ENCODE measurements around the gene TMEM263.
A peak's percentile ranks its signal among the peaks of the same experiment; 100 is the strongest.

The TMEM263 gene

DNA sequence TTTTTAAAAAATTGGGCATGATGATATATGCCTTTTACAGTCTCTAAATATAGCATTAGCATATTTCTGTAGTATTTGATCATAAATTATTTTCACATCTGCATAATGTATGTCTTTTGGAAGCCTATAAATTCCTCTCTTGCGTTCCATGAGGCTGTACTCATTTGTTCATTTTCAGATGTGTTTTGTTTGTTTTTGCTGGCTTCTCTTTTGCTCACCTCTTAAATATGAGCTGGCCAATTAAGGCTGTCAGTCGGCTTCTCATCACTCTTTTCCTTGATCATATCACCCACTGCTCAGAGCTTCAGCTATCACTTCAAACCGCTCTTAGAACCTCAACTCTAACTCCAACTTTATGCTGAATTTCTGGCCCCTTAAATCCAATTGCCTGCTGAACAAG, 6.6 kb downstream of the TMEM263 start:
- H3K4me3 Mint-ChIP-seq: no peak overlapping the region
- H3K4me1 Mint-ChIP-seq (ENCODE audit: low read depth): peaks cover 28% of the 10 kb centered on the region
- peaks cover 44% of the 10 kb centered on the region for H3K36me3 Mint-ChIP-seq (ENCODE audit: low read depth)
- no peak overlapping the region for H3K27ac Mint-ChIP-seq
- H3K27me3 Mint-ChIP-seq: no peaks in the 10 kb centered on the region
- no peak for DNase-seq
- no peaks in the 10 kb centered on the region for H3K9me3 Mint-ChIP-seq

DNA sequence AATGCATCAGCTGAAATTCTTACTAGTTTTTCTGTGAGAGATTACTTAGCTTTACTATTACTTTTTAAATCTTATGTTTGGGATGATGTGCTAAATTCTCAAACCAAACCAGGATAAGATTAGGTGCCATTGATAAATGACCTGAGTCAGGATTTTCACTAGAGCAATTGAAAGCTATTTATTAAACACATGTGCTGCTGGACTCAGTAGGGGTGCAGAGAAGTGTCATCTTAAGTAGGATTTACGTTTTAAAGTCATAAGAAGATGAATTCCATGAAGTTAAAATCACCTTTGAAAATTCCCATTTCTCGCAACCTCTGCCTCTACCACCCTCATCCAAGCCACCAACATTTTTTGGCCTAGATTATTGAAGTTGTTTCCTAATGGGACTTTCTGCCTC, 8.8 kb downstream of the TMEM263 start:
- H3K4me3 Mint-ChIP-seq: no peak overlapping the region
- DNase-seq: no peak
- peaks cover 14% of the 10 kb centered on the region for H3K4me1 Mint-ChIP-seq (ENCODE audit: low read depth)
- no peak overlapping the region for H3K27ac Mint-ChIP-seq
- peaks cover 49% of the 10 kb centered on the region for H3K36me3 Mint-ChIP-seq (ENCODE audit: low read depth)
- H3K27me3 Mint-ChIP-seq: no peaks in the 10 kb centered on the region
- no peaks in the 10 kb centered on the region for H3K9me3 Mint-ChIP-seq

DNA sequence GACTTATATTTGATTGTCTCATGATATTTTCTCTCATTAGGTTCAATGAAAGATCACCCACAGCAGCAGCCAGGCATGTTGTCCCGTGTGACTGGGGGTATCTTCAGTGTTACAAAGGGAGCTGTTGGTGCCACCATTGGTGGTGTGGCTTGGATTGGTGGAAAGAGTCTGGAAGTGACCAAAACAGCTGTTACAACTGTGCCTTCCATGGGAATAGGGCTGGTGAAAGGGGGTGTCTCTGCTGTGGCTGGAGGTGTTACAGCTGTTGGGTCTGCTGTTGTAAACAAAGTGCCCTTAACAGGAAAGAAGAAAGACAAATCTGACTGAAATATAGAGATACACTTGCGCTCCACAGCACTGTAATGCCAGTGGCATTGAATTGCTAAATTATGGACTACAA, 15.4 kb downstream of the TMEM263 start:
- H3K36me3 Mint-ChIP-seq (ENCODE audit: low read depth): peaks cover 74% of the 10 kb centered on the region

DNA sequence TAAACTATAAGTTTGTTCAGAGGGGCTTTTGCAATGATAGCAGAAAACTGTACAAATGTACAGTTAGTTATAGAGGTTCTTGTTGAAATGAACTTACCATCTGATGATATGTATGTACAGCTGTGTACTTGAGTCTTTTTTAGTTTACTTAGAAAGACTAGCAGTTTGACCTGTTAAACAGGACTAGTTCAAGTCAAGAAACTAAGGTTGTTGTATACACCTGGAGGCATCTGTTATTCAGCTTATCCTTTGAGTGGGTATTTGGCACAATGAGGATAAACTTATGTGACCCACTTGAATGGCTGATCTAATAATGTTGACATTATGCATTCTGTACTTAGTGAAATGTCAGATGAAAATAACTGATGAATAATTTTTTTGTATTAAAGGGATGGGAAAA, 17.8 kb downstream of the TMEM263 start:
- Mint-ChIP-seq H3K4me1 (ENCODE audit: low read depth) (peaks cover 29% of the 10 kb centered on the region), H3K27me3 (no peaks in the 10 kb centered on the region), H3K9me3 (no peaks in the 10 kb centered on the region), H3K36me3 (ENCODE audit: low read depth) (peaks cover 72% of the 10 kb centered on the region), H3K4me3 (no peak overlapping the region), H3K27ac (no peak overlapping the region)
- no peak for DNase-seq

More for the DNA sequence above, 15.4 kb downstream of the TMEM263 start:
- no peaks in the 10 kb centered on the region for H3K9me3 Mint-ChIP-seq
- H3K27me3 Mint-ChIP-seq: no peaks in the 10 kb centered on the region
- H3K27ac Mint-ChIP-seq: peak overlapping the region; percentile 7
- no peak for DNase-seq
- peaks cover 26% of the 10 kb centered on the region for H3K4me1 Mint-ChIP-seq (ENCODE audit: low read depth)
- H3K4me3 Mint-ChIP-seq: no peak overlapping the region

DNA sequence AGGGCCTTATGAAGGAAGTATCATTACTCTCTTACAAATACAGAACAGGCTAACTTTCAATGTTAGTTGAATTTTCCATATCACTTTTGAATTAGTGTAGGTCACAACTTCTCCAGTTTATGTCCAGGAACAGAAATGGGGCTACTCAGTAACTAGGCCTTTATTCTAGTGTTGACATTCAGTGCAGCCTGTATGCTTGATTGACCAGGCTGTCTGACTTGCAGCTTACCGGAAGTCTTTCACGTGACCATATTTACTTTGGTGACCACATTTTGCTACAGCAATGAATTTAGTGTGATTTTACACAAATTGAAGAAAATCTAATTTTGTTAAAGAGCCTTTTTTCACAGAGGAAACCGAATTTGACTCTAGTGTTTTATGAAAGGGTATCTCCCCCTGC, 18.8 kb downstream of the TMEM263 start:
- peak overlapping the region; percentile 34 for H3K27ac Mint-ChIP-seq

DNA sequence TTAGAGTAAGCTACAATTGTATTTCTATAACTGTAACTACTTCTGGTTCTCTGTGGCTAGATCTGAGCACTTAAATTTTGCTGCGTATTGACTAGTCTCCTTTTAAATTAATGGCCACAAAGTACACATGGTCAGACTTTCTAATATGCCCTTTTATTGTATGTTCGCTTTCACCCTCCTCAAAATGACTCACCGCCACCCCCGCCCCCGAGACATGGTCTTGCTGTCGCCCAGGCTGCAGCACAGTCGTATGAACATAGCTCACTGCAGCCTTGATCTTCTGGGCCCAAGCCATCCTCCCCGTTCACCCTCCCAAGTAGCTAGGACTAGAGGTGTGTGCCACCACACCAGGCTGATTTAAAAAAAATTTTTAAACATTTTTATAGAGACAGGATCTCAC, 19.4 kb downstream of the TMEM263 start:
- Mint-ChIP-seq H3K9me3 (no peaks in the 10 kb centered on the region), H3K36me3 (ENCODE audit: low read depth) (peaks cover 69% of the 10 kb centered on the region), H3K4me3 (no peak overlapping the region), H3K27me3 (no peaks in the 10 kb centered on the region), H3K4me1 (ENCODE audit: low read depth) (peaks cover 29% of the 10 kb centered on the region), H3K27ac (peak overlapping the region; percentile 29)
- no peak for DNase-seq

More for the DNA sequence above, 18.8 kb downstream of the TMEM263 start:
- no peaks in the 10 kb centered on the region for H3K27me3 Mint-ChIP-seq
- H3K4me3 Mint-ChIP-seq: no peak overlapping the region
- no peaks in the 10 kb centered on the region for H3K9me3 Mint-ChIP-seq
- peaks cover 29% of the 10 kb centered on the region for H3K4me1 Mint-ChIP-seq (ENCODE audit: low read depth)
- H3K36me3 Mint-ChIP-seq (ENCODE audit: low read depth): peaks cover 72% of the 10 kb centered on the region
- no peak for DNase-seq

DNA sequence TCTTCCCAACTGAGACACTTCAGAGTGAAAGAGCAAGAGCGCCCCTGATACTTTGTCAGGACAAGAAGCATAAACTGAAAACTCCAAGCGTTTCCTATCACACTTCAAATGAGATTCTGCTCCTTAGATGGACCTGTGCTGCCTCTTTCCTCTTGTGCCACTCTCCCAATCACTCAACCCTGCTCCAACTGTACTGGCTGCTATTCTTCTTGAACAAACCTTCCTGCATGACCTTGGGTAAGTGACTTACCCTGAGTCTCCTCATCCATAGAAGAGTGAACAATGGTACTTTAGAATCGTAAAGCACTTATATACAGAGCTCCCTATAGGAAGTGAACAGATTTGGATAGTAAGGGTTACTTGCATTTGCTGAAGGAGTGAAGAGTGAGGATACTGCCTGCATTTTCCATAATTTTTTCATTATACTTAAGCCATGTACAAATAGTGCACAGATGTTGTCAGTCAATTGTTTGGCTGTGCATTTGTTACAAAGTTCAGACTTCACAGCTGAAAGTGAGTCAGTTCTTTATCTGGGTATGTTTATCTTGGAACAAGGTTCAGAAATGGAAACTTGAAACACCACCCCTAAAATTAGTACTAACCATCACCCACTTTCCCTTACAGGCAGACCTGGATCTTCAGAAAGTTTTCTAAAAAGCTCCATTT, 20.4 kb downstream of the TMEM263 start:
- Mint-ChIP-seq H3K4me3 (no peak overlapping the region), H3K27ac (peak overlapping the region; percentile 30), H3K4me1 (ENCODE audit: low read depth) (peaks cover 29% of the 10 kb centered on the region)

DNA sequence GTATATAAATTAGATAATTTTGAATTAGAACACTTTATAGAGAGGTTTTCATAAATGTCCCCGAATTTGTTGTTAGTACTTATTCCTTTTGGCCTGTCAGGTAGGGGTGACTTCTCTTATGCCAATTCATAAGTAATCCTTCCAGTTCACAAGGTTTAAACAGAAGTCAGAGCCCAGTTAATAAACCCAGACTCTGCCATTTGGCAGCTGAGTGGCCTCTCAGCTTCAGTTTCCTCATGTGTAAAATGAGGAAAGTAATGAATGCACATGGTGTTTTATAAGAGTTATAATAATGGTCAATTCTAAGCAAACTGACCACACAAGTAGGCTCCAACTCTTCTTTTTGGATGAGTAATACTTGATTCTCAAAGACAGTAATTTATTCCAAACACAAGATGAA, 21.0 kb downstream of the TMEM263 start:
- H3K36me3 Mint-ChIP-seq (ENCODE audit: low read depth): peaks cover 62% of the 10 kb centered on the region
- H3K9me3 Mint-ChIP-seq: no peaks in the 10 kb centered on the region
- H3K4me3 Mint-ChIP-seq: no peak overlapping the region
- DNase-seq: no peak
- peaks cover 28% of the 10 kb centered on the region for H3K4me1 Mint-ChIP-seq (ENCODE audit: low read depth)
- H3K27me3 Mint-ChIP-seq: no peaks in the 10 kb centered on the region
- no peak overlapping the region for H3K27ac Mint-ChIP-seq

More for the DNA sequence above, 20.4 kb downstream of the TMEM263 start:
- no peaks in the 10 kb centered on the region for H3K9me3 Mint-ChIP-seq
- H3K27me3 Mint-ChIP-seq: no peaks in the 10 kb centered on the region
- H3K36me3 Mint-ChIP-seq (ENCODE audit: low read depth): peaks cover 68% of the 10 kb centered on the region
- no peak for DNase-seq

DNA sequence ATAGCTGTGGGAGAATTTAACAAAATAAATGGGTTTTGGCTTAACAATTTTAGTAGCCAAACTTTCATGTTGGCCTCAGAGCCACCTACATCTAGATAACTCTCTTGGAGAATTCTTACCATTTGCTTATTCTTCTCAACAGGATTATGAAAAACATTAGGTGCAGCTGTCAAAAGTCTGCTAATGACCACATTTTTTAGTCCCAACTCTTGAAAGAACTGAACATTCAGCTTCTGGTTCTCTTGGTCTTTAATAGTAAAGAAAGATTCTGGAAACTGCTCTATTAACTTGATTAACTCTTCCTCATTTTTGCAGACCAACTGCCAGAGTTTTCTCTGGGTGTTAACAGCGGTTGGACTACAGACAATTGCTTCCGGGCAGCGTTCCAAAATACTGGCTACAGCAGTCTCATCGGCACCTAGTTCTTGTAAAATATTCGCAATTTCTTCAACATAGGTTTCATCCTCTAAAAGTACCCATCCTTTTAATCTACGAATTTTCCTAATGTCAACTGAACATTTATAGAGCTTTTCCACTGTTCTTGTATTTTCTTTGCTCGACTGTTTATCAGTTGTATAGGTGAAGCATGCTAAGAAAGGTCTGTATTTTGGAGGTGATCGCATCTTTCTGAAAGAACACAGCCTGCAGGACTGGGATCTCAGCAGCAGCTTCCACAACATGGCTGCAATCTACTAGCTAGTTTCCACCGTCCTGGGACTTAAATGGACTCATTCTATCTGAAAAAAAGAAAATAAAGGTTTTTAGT, 22.5 kb downstream of the TMEM263 start:
- H3K36me3 Mint-ChIP-seq (ENCODE audit: low read depth): peaks cover 52% of the 10 kb centered on the region
- no peaks in the 10 kb centered on the region for H3K9me3 Mint-ChIP-seq
- peaks cover 36% of the 10 kb centered on the region for H3K4me1 Mint-ChIP-seq (ENCODE audit: low read depth)
- H3K27ac Mint-ChIP-seq: no peak overlapping the region
- no peak for DNase-seq
- no peaks in the 10 kb centered on the region for H3K27me3 Mint-ChIP-seq
- H3K4me3 Mint-ChIP-seq: no peak overlapping the region

DNA sequence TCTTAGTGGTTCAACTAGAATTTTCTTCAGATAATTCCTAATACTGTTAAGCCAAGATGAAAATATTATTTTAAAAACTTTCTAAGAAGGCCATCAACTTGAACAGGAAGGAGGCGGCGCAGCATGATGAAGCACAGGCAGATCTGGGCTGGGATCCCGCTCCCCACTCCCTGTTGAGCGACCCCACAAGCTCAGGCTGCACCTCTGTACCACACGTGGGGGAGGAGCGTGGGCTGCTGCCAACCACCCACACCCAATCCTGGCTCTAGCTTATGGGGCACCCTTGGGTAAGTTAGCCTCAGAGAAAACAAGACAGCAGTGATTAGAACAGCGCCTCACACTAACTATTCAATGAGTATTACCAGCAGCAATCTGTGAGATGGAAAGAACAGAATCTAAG, 25.2 kb downstream of the TMEM263 start:
- Mint-ChIP-seq H3K36me3 (ENCODE audit: low read depth) (peaks cover 59% of the 10 kb centered on the region), H3K4me3 (no peak overlapping the region), H3K4me1 (ENCODE audit: low read depth) (peaks cover 46% of the 10 kb centered on the region), H3K27ac (no peak overlapping the region), H3K27me3 (no peaks in the 10 kb centered on the region), H3K9me3 (peaks cover 8% of the 10 kb centered on the region)
- no peak for DNase-seq

DNA sequence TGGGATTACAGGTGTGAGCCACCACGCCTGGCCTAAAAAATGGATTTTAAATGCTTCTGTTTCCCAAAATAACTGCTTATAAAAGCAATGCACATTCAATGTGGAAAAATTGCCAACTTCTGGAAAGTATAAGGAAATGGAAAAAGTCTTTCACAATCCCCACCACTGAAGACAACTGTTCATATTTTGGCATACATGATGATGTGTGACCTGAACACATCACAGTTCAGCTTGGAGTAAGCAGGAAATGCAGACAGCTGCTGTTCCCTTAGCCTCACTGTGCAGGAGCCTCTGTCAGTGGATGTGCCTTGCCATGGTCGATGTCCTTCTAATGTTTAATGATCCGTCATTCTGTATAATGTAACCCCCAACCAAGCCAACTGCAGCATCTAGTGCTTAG, 26.1 kb downstream of the TMEM263 start:
- H3K9me3 Mint-ChIP-seq: peaks cover 8% of the 10 kb centered on the region
- no peak overlapping the region for H3K4me3 Mint-ChIP-seq
- H3K27ac Mint-ChIP-seq: peak overlapping the region; percentile 37
- no peak for DNase-seq
- no peaks in the 10 kb centered on the region for H3K27me3 Mint-ChIP-seq
- peaks cover 59% of the 10 kb centered on the region for H3K36me3 Mint-ChIP-seq (ENCODE audit: low read depth)
- H3K4me1 Mint-ChIP-seq (ENCODE audit: low read depth): peaks cover 48% of the 10 kb centered on the region

DNA sequence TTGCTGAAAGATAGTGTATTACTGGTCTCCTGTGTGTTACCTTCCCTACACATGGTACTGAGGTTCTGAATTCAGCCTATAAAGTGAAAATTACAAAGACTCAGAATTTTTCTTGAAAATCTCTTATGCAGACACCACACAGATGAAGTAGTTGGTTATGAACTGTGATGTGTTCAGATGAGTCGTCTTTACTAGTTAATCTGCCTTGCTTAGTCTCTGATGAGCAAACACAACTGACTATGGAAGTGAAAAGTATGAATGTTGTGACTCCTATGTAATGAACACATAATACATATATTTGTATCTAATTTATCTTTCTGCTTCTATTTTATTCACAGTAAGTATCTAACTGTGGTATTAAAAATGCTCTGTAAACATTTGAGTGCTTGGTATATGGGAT, 26.5 kb downstream of the TMEM263 start:
- DNase-seq: no peak
- peaks cover 59% of the 10 kb centered on the region for H3K36me3 Mint-ChIP-seq (ENCODE audit: low read depth)
- peak overlapping the region; percentile 37 for H3K27ac Mint-ChIP-seq
- H3K4me1 Mint-ChIP-seq (ENCODE audit: low read depth): peaks cover 52% of the 10 kb centered on the region
- H3K4me3 Mint-ChIP-seq: no peak overlapping the region
- H3K27me3 Mint-ChIP-seq: no peaks in the 10 kb centered on the region
- H3K9me3 Mint-ChIP-seq: peaks cover 8% of the 10 kb centered on the region

DNA sequence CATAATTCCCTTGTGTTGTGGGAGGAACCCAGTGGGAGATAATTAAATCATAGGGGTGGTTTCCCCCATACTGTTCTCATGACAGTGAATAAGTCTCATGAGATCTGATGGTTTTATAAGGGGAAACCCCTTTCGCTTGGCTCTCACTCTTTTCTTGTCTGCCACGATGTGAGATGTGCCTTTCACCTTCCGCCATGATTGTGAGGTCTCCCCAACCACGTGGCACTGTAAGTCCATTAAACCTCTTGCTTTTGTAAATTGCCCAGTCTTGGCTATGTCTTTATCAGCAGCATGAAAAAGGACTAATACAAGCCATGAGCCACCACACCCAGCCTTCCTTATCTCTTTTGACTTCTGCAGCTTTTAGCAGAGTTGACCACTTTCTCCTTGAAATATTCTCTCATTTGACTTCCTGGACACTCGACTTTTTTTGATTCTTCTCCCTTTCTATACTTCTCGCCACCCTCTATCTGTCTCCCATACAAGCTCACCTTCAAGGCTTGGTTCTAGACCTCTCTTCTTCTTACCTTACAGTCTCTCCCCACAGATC, 29.0 kb downstream of the TMEM263 start:
- peaks cover 60% of the 10 kb centered on the region for H3K4me1 Mint-ChIP-seq (ENCODE audit: low read depth)
- peaks cover 8% of the 10 kb centered on the region for H3K9me3 Mint-ChIP-seq
- peaks cover 42% of the 10 kb centered on the region for H3K36me3 Mint-ChIP-seq (ENCODE audit: low read depth)
- DNase-seq: no peak
- no peaks in the 10 kb centered on the region for H3K27me3 Mint-ChIP-seq
- peak overlapping the region; percentile 54 for H3K27ac Mint-ChIP-seq
- peak overlapping the region; percentile 5 for H3K4me3 Mint-ChIP-seq

DNA sequence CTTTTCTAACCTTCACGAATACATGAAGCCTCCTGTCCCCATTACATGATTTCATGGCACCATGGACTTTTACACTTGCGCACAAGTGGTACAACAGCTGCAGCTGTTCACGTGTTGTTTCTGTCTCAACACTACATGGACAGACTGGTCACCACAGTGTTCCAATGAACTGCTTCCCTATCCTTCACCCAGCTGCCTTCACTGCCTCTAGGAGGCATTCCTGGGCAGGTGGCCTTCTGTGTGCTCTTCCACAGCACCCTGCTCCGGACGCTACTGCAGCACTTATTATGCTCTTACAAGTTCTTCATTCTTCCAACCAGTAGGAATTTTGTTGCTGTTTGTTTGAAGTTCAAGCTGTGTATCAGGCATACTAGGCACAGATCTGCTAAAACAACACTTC, 29.8 kb downstream of the TMEM263 start:
- H3K4me1 Mint-ChIP-seq (ENCODE audit: low read depth): peaks cover 60% of the 10 kb centered on the region
- H3K4me3 Mint-ChIP-seq: peak overlapping the region; percentile 85
- no peak for DNase-seq
- peaks cover 8% of the 10 kb centered on the region for H3K9me3 Mint-ChIP-seq
- no peaks in the 10 kb centered on the region for H3K27me3 Mint-ChIP-seq
- peaks cover 38% of the 10 kb centered on the region for H3K36me3 Mint-ChIP-seq (ENCODE audit: low read depth)
- no peak overlapping the region for H3K27ac Mint-ChIP-seq

DNA sequence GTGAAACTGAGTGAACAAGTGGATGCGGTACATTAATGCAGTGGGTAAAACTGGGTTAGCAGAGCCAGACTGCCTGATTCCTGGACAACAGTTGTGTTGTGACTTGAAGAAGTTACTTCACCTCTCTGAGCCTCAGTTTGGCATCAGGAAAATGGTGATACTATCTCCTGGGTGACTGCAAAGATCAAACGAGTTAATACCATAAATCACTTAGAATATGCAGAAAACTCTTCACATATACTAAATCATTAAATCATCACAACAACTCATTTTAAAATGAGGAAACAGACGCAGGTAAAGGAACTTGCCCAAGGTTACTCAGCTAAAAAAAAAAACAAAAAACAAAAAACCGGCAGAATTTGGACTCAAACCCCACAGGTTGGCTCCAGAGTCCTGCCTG, 30.4 kb downstream of the TMEM263 start:
- DNase-seq: no peak
- H3K4me3 Mint-ChIP-seq: peak overlapping the region; percentile 85
- peaks cover 57% of the 10 kb centered on the region for H3K4me1 Mint-ChIP-seq (ENCODE audit: low read depth)
- no peaks in the 10 kb centered on the region for H3K27me3 Mint-ChIP-seq
- peak overlapping the region; percentile 87 for H3K27ac Mint-ChIP-seq
- H3K9me3 Mint-ChIP-seq: peaks cover 8% of the 10 kb centered on the region
- H3K36me3 Mint-ChIP-seq (ENCODE audit: low read depth): peaks cover 36% of the 10 kb centered on the region
